Progenitor cell of endocrine pancreas (in vitro differentiated cells): ENCODE measurements around the gene ALAD. TPM values are rescaled to one million over a fixed set of nuclear protein-coding genes. Genes with fewer than 3 reads are reported as not detected.
"Not testable (repeated sequence)": the region's sequence is repeated elsewhere in the genome, so short reads cannot be mapped to it uniquely, and the experiment has no call there.

Experiments used
- DNase-seq: peaks from one replicate; pipeline ENCODE4 v3.0.0; 2021; ENCODE audit warnings: low spot score; ENCODE audit not compliant: unreplicated experiment
- H3K27ac Mint-ChIP-seq: 2 replicates; pipeline ENCODE4 v1.8.0; 2021; ENCODE audit warnings: mild to moderate bottlenecking, moderate library complexity, mixed read lengths
- H3K27me3 Mint-ChIP-seq: 2 replicates; pipeline ENCODE4 v1.8.0; 2021; ENCODE audit warnings: mixed read lengths
- H3K36me3 Mint-ChIP-seq: 2 replicates; pipeline ENCODE4 v1.8.0; 2022; ENCODE audit warnings: mixed read lengths; ENCODE audit not compliant: insufficient read depth
- H3K4me1 Mint-ChIP-seq: 2 replicates; pipeline ENCODE4 v1.8.0; 2021; ENCODE audit warnings: low read depth, mixed read lengths
- H3K4me3 Mint-ChIP-seq: 2 replicates; pipeline ENCODE4 v1.8.0; 2021; ENCODE audit warnings: low read depth, mild to moderate bottlenecking, moderate library complexity, mixed read lengths
- H3K9me3 Mint-ChIP-seq: 2 replicates; pipeline ENCODE4 v1.8.0; 2021; ENCODE audit warnings: low read depth, mixed read lengths
- CTCF ChIP-seq: fragments of 200-600 bp; sonication (generic); IDR thresholded peaks from one replicate; pipeline ENCODE4 v1.5.0; 2021; ENCODE audit warnings: antibody characterized with exemption, mild to moderate bottlenecking; ENCODE audit not compliant: unreplicated experiment
- total RNA-seq: library from RNA; stranded (reverse); gene quantifications from 2 replicates; pipeline ENCODE4 v1.2.1, GENCODE V29; 2021

The ALAD gene
- total RNA-seq, 1 donor from 2014 or later: 64.3 TPM

GRCh38 chr9:113369855-113370140 is 31.3 kb downstream of the ALAD start:
- Mint-ChIP-seq H3K4me1 (peaks cover 8% of the 10 kb centered on the region), H3K4me3 (no peak overlapping the region), H3K9me3 (no peaks in the 10 kb centered on the region), H3K27me3 (no peaks in the 10 kb centered on the region), H3K27ac (peak overlapping the region; percentile 73), H3K36me3 (peaks cover 13% of the 10 kb centered on the region)
- no peak for TF ChIP-seq CTCF
- no peak for DNase-seq

GRCh38 chr9:113368982-113369854 is 31.9 kb downstream of the ALAD start:
- DNase-seq: no peak
- Mint-ChIP-seq H3K4me1 (peaks cover 6% of the 10 kb centered on the region), H3K27me3 (no peaks in the 10 kb centered on the region), H3K9me3 (no peaks in the 10 kb centered on the region), H3K4me3 (no peak overlapping the region), H3K27ac (no peak overlapping the region), H3K36me3 (peaks cover 10% of the 10 kb centered on the region)
- TF ChIP-seq CTCF: no peak

GRCh38 chr9:113368348-113368981 is 32.6 kb downstream of the ALAD start:
- Mint-ChIP-seq H3K9me3 (no peaks in the 10 kb centered on the region), H3K36me3 (peaks cover 11% of the 10 kb centered on the region), H3K4me1 (peaks cover 6% of the 10 kb centered on the region), H3K27ac (peak overlapping the region; percentile 38), H3K27me3 (no peaks in the 10 kb centered on the region), H3K4me3 (no peak overlapping the region)
- DNase-seq: no peak
- TF ChIP-seq CTCF: no peak

GRCh38 chr9:113365652-113366051 is 35.4 kb downstream of the ALAD start:
- H3K4me1 Mint-ChIP-seq, H3K27me3 Mint-ChIP-seq, H3K36me3 Mint-ChIP-seq, H3K27ac Mint-ChIP-seq, DNase-seq, H3K9me3 Mint-ChIP-seq, H3K4me3 Mint-ChIP-seq: not testable (repeated sequence)

- H3K4me3 Mint-ChIP-seq: no peak overlapping the region
- peaks cover 8% of the 10 kb centered on the region for H3K36me3 Mint-ChIP-seq
- H3K27ac Mint-ChIP-seq: no peak overlapping the region
- TF ChIP-seq CTCF: no peak
- no peak for DNase-seq
- H3K4me1 Mint-ChIP-seq: no peaks in the 10 kb centered on the region
- no peaks in the 10 kb centered on the region for H3K9me3 Mint-ChIP-seq
- no peaks in the 10 kb centered on the region for H3K27me3 Mint-ChIP-seq
These were observed 36.1 kb downstream of the ALAD start for GRCh38 chr9:113364951-113365350.

GRCh38 chr9:113363336-113363735 is 37.7 kb downstream of the ALAD start:
- Mint-ChIP-seq H3K4me1 (no peaks in the 10 kb centered on the region), H3K4me3 (no peak overlapping the region), H3K36me3 (peaks cover 8% of the 10 kb centered on the region), H3K9me3 (no peaks in the 10 kb centered on the region), H3K27me3 (no peaks in the 10 kb centered on the region), H3K27ac (no peak overlapping the region)
- no peak for TF ChIP-seq CTCF
- DNase-seq: no peak
